IPS-20b (cell line): ENCODE measurements around the gene ADCY9.
"Not testable (repeated sequence)": the region's sequence is repeated elsewhere in the genome, so short reads cannot be mapped to it uniquely, and the experiment has no call there.

Experiments used
- H3K27ac ChIP-seq: one replicate; pipeline ENCODE4 v1.5.1; 2013; ENCODE audit warnings: low read length
- H3K27me3 ChIP-seq: 2 replicates; pipeline ENCODE4 v1.6.1; 2013; ENCODE audit warnings: mild to moderate bottlenecking, low read length, inconsistent platforms; ENCODE audit not compliant: insufficient read depth
- H3K36me3 ChIP-seq: 2 replicates; pipeline ENCODE4 v1.6.1; 2013; ENCODE audit warnings: low read depth, mild to moderate bottlenecking, inconsistent platforms, low read length, moderate library complexity; ENCODE audit not compliant: insufficient read depth
- H3K4me1 ChIP-seq: 2 replicates; pipeline ENCODE4 v1.6.1; 2013; ENCODE audit warnings: mild to moderate bottlenecking, control low read depth, inconsistent platforms, low read length, moderate library complexity; ENCODE audit not compliant: insufficient read depth
- H3K4me3 ChIP-seq: 2 replicates; pipeline ENCODE4 v1.5.1; 2013; ENCODE audit warnings: mild to moderate bottlenecking, low read length, inconsistent platforms
- H3K9ac ChIP-seq: 2 replicates; pipeline ENCODE4 v1.6.1; 2013; ENCODE audit warnings: low read depth, mild to moderate bottlenecking, inconsistent platforms, low read length, moderate library complexity
- H3K9me3 ChIP-seq: 2 replicates; pipeline ENCODE4 v1.6.1; 2013; ENCODE audit warnings: mild to moderate bottlenecking, low read depth, low read length, inconsistent platforms; ENCODE audit not compliant: insufficient read depth

The ADCY9 gene

GRCh38 chr16:3934491-3935181 is 181.6 kb downstream of the ADCY9 start:
- peaks cover 4% of the 10 kb centered on the region; the same call in 1 of the 2 replicates for H3K4me1 ChIP-seq
- H3K9ac ChIP-seq, result peak overlapping the region; percentile 13; the same call in 1 of the 2 replicates
- no peaks in the 10 kb centered on the region for H3K36me3 ChIP-seq
- H3K27ac ChIP-seq, result no peak overlapping the region
- no peak overlapping the region for H3K4me3 ChIP-seq
- peaks cover 4% of the 10 kb centered on the region; the same call in 1 of the 2 replicates for H3K27me3 ChIP-seq
- H3K9me3 ChIP-seq, result no peaks in the 10 kb centered on the region

DNA sequence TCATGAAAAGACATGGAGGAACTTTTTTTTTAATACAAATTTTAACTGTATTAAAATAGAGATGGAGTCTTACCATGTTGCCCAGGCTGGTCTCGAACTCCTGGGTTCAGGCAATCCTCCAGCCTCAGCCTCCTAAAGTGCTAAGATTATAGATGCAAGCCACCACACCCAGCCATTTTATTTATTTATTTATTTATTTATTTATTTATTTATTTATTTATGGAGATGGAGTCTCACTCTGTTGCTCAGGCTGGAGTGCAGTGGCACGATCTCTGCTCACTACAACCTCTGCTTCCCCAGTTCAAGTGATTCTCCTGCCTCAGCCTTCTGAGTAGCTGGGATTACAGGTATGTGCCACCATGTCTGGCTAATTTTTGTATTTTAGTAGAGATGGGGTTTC is 189.1 kb downstream of the ADCY9 start:
- not testable (repeated sequence) for H3K4me3 ChIP-seq, H3K27ac ChIP-seq, H3K9ac ChIP-seq

DNA sequence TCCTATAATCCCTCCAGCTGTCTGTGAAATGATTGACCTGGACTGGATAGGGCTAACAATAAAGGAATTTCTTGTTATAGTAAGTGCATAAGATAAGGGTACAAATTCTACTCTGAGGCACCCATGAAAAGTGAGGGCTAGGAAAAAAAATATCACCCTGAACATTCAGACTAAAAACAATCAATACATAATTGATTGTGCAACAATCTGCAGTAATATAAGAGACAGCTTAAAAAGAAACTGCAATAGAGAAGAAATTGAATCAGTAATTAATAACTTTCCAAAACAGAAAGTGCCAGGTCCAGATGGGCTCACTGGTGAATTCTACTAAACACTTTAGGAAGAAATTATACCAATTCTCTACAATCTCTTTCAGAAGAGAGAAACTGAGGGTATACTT is 191.5 kb downstream of the ADCY9 start:
- no peaks in the 10 kb centered on the region for H3K4me1 ChIP-seq
- H3K27ac ChIP-seq, result no peak overlapping the region
- no peak overlapping the region for H3K9ac ChIP-seq
- H3K27me3 ChIP-seq, result no peaks in the 10 kb centered on the region
- H3K4me3 ChIP-seq, result no peak overlapping the region
- H3K36me3 ChIP-seq, result no peaks in the 10 kb centered on the region
- no peaks in the 10 kb centered on the region for H3K9me3 ChIP-seq

More for the DNA sequence above, 189.1 kb downstream of the ADCY9 start:
- H3K4me1 ChIP-seq, H3K9me3 ChIP-seq, H3K36me3 ChIP-seq, H3K27me3 ChIP-seq: not testable (repeated sequence)

DNA sequence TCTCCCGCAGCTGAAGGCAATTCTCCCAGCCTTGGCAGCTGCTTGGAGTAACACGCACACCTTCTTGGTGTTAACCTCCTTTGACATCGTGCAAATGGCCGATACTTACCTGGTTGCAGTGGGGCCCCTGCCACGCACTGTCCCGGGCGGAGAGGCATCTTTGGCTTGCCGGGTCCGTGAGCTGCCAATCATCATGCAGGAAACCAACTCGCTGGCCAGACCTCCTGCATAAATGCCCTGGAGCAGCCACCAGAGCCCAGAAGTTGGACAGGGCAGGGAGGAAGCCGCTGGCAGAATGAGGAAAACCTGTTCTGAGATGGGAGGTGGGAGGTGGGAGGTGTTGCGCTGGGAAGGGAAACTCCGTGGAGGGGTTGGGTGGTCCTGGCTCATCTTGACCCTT is 194.0 kb downstream of the ADCY9 start:
- no peak overlapping the region for H3K4me3 ChIP-seq
- H3K36me3 ChIP-seq, result no peaks in the 10 kb centered on the region
- no peak overlapping the region for H3K9ac ChIP-seq
- H3K27me3 ChIP-seq, result no peaks in the 10 kb centered on the region
- peaks cover 9% of the 10 kb centered on the region for H3K9me3 ChIP-seq
- H3K4me1 ChIP-seq, result no peaks in the 10 kb centered on the region
- H3K27ac ChIP-seq, result no peak overlapping the region

GRCh38 chr16:3920206-3920605 is 196.0 kb downstream of the ADCY9 start:
- H3K9ac ChIP-seq, result no peak overlapping the region
- H3K9me3 ChIP-seq, result peaks cover 12% of the 10 kb centered on the region

DNA sequence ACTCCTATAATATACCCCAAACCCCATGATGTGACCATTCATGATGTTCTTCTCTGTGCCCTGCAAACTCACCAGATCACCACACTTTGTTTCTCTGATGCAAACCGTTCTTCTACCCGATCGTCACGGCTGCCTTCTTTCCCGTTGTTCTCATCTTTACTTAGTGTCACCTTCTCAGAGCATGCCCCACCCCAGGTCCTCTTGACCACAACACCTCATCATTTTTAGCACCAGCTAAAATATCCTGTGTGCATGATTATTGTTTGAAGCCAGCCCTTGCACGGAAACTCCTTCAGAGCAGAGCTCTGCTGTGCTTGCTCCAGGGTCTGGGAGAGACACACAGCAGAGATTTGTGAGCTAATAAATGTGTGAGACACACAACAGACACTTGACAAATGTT is 196.8 kb downstream of the ADCY9 start:
- no peaks in the 10 kb centered on the region for H3K27me3 ChIP-seq
- no peak overlapping the region for H3K4me3 ChIP-seq
- no peak overlapping the region for H3K9ac ChIP-seq
- no peak overlapping the region for H3K27ac ChIP-seq
- no peaks in the 10 kb centered on the region for H3K4me1 ChIP-seq
- H3K9me3 ChIP-seq, result peaks cover 12% of the 10 kb centered on the region
- no peaks in the 10 kb centered on the region for H3K36me3 ChIP-seq

More at GRCh38 chr16:3920206-3920605, 196.0 kb downstream of the ADCY9 start:
- no peak overlapping the region for H3K4me3 ChIP-seq
- no peaks in the 10 kb centered on the region for H3K36me3 ChIP-seq
- no peaks in the 10 kb centered on the region for H3K27me3 ChIP-seq
- H3K4me1 ChIP-seq, result no peaks in the 10 kb centered on the region
- no peak overlapping the region for H3K27ac ChIP-seq

DNA sequence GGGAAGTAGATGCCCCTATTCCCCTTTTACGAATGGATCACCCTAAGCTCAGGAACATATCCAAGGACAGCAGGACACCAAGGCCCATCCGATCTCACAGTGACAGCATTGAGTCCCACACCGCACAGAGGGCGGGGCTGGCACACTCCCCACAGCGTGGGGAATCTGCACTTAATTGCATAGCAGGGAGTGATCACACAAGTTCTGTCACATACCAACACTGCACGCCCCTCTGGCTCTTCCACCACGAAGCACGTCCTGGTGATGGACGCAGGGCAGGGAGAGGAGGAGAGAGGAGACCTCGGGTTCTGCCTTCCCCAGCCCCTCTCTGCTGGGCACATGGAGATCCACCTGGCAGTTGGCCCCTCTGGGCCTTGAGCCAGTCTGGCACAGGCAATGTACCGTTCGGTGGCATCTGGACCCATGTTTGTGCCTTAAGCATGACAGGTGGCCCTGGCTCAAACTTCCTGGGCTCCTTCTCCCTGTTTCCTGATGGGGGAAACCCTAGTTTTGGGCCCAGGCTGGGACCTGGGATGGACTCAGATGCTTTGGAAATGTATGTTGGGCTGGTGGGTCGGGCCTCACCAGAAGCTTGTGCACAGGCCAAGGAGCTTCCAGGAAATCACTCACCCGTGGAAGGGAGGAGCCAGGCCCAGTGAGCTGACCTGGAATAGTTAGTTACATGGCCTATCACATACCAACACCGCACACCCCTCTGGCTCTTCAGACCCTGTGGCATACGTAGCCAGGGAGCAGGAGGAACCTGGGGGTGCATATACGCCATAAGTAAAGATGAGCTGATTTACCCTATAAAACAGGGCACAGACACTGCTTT is 200.6 kb downstream of the ADCY9 start:
- H3K4me3 ChIP-seq, result no peak overlapping the region
- H3K27me3 ChIP-seq, result no peaks in the 10 kb centered on the region

DNA sequence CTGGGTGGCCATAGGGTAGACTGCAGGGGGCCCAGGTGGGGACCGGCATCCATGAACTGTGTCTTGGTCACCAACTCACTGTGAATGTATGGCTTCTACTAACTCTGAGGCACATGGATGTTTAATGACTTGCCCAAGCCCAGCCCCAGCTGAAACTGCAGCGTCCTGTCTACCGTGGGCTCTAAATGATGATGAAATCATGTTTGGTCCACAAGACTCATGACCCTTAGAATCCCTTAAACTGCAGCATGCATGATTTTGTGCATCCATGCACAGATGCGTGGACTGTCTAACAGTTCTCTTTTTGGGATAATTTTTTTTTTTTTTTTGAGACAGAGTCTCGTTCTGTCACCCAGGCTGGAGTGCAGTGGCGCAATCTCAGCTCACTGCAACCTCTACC is 203.3 kb downstream of the ADCY9 start:
- Histone ChIP-seq H3K9me3 (peaks cover 6% of the 10 kb centered on the region; the same call in 1 of the 2 replicates), H3K4me1 (no peaks in the 10 kb centered on the region), H3K4me3 (no peak overlapping the region), H3K36me3 (no peaks in the 10 kb centered on the region), H3K9ac (no peak overlapping the region), H3K27me3 (no peaks in the 10 kb centered on the region), H3K27ac (no peak overlapping the region)

More for the DNA sequence above, 200.6 kb downstream of the ADCY9 start:
- peaks cover 12% of the 10 kb centered on the region for H3K9me3 ChIP-seq
- H3K9ac ChIP-seq, result no peak overlapping the region
- no peak overlapping the region for H3K27ac ChIP-seq
- no peaks in the 10 kb centered on the region for H3K36me3 ChIP-seq
- no peaks in the 10 kb centered on the region for H3K4me1 ChIP-seq
